K562 (cell line): ENCODE results near the gene FFAR1. TPM values are rescaled to one million over a fixed set of nuclear protein-coding genes. Genes with fewer than 3 reads are reported as not detected.

Experiments used
- E2F8 ChIP-seq: fragments of 450-650 bp; IDR thresholded peaks from 2 replicates; pipeline ENCODE4 v1.7.1; 2018; ENCODE audit warnings: mild to moderate bottlenecking, low read depth; ENCODE audit not compliant: partially characterized antibody
- NBN ChIP-seq: fragments of 450-650 bp; IDR thresholded peaks from 2 replicates; pipeline ENCODE4 v1.6.1; 2016; ENCODE audit warnings: low read depth, mild to moderate bottlenecking
- POLR2AphosphoS5 ChIP-seq: IDR thresholded peaks from 2 replicates; pipeline ENCODE4 v1.6.1; 2011; ENCODE audit warnings: mild to moderate bottlenecking, low read depth, low read length, moderate library complexity; ENCODE audit not compliant: control insufficient read depth, insufficient read depth
- RBM14 ChIP-seq: fragments of 200-400 bp; formaldehyde crosslinking; IDR thresholded peaks from 2 replicates; pipeline ENCODE4 v1.6.1; 2018; ENCODE audit warnings: low read depth, mild to moderate bottlenecking, low read length, moderate library complexity, borderline replicate concordance; ENCODE audit not compliant: insufficient read depth
- SAP30 ChIP-seq: fragments of 200-600 bp; sonication (generic); IDR thresholded peaks from 2 replicates; pipeline ENCODE4 v1.6.1; 2012; ENCODE audit warnings: borderline replicate concordance, low read depth, mild to moderate bottlenecking, moderate library complexity, low read length, control low read depth, inconsistent platforms; ENCODE audit not compliant: insufficient read depth, poor library complexity, severe bottlenecking
- TOE1 ChIP-seq, 2 experiments: fragments of 450-650 bp in 1 of 2; sonication (generic) in 1 of 2; formaldehyde crosslinking in 1 of 2; IDR thresholded peaks; 2 replicates each; pipeline versions ENCODE4 v1.7.1 to v1.8.0; 2016 to 2022; ENCODE audit warnings: borderline replicate concordance in 2 of 2, mild to moderate bottlenecking in 2 of 2, antibody characterized with exemption in 1 of 2, inconsistent platforms in 1 of 2, low read depth in 1 of 2, missing genetic modification reagents in 1 of 2, moderate library complexity in 1 of 2
- ZBTB8A ChIP-seq: fragments of 450-650 bp; IDR thresholded peaks from 2 replicates; pipeline ENCODE4 v1.6.1; 2018; ENCODE audit warnings: mild to moderate bottlenecking, moderate library complexity; ENCODE audit not compliant: partially characterized antibody
- polyA plus RNA-seq, 8 experiments: library from polyadenylated mRNA; depleted of rRNA in 4 of 8; stranded (reverse) in 5 of 8; unstranded in 3 of 8; fragments of >200 nt; fragmentation: Nextera tagmentation in 2 of 8; fragmentation: Illumina TruSeq in 1 of 8; extraction: Ambion mirVana in 2 of 8; extraction: Trizol in 1 of 8; gene quantifications; 2 replicates each; pipeline versions ENCODE4 v1.2.1 to v1.2.3, GENCODE V29; 2011 to 2014; ENCODE audit warnings: inconsistent platforms in 1 of 8, missing spikeins in 1 of 8
- total RNA-seq, 7 experiments: library from RNA; depleted of rRNA in 6 of 7; stranded (reverse); fragments of >200 nt in 6 of 7; fragmentation: Illumina TruSeq in 2 of 7; extraction: Trizol in 2 of 7; gene quantifications; 2 replicates each; pipeline versions ENCODE4 v1.2.1 to v1.2.3, GENCODE V29; 2011 to 2021; ENCODE audit warnings: low replicate concordance in 1 of 7
- TF ChIP-seq, protein P1 (sequence below): fragments of 450-650 bp; IDR thresholded peaks from 2 replicates; pipeline ENCODE4 v1.6.1; 2016; ENCODE audit warnings: mild to moderate bottlenecking, moderate library complexity
- TF ChIP-seq, protein P2 (sequence below): fragments of 250-450 bp; sonication (Bioruptor Pico); IDR thresholded peaks from 2 replicates; pipeline ENCODE4 v1.8.0; 2021; ENCODE audit warnings: moderate library complexity, mild to moderate bottlenecking, inconsistent platforms

FFAR1 gene
- total and polyA plus RNA-seq, 9 of the 15 experiments (the other 6 are each of a cell fraction or from before 2014, with no cell fraction given), result not detected

DNA sequence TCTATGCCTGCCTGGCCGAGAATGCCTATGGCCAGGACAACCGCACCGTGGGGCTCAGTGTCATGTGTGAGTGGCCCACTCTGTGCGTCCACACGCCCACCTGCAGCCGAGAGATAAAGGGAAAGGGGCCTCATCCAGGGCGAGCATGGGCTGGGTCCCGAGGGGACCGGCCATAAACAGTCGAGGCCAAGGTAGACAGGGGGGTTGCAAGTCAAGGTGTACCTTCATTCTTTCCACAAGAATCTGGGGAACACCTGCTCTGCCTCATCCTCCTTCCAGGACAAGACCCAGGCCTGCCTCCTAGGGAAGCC is 47.4 kb upstream of the FFAR1 start (continued):
- TF ChIP-seq, protein P1, sequence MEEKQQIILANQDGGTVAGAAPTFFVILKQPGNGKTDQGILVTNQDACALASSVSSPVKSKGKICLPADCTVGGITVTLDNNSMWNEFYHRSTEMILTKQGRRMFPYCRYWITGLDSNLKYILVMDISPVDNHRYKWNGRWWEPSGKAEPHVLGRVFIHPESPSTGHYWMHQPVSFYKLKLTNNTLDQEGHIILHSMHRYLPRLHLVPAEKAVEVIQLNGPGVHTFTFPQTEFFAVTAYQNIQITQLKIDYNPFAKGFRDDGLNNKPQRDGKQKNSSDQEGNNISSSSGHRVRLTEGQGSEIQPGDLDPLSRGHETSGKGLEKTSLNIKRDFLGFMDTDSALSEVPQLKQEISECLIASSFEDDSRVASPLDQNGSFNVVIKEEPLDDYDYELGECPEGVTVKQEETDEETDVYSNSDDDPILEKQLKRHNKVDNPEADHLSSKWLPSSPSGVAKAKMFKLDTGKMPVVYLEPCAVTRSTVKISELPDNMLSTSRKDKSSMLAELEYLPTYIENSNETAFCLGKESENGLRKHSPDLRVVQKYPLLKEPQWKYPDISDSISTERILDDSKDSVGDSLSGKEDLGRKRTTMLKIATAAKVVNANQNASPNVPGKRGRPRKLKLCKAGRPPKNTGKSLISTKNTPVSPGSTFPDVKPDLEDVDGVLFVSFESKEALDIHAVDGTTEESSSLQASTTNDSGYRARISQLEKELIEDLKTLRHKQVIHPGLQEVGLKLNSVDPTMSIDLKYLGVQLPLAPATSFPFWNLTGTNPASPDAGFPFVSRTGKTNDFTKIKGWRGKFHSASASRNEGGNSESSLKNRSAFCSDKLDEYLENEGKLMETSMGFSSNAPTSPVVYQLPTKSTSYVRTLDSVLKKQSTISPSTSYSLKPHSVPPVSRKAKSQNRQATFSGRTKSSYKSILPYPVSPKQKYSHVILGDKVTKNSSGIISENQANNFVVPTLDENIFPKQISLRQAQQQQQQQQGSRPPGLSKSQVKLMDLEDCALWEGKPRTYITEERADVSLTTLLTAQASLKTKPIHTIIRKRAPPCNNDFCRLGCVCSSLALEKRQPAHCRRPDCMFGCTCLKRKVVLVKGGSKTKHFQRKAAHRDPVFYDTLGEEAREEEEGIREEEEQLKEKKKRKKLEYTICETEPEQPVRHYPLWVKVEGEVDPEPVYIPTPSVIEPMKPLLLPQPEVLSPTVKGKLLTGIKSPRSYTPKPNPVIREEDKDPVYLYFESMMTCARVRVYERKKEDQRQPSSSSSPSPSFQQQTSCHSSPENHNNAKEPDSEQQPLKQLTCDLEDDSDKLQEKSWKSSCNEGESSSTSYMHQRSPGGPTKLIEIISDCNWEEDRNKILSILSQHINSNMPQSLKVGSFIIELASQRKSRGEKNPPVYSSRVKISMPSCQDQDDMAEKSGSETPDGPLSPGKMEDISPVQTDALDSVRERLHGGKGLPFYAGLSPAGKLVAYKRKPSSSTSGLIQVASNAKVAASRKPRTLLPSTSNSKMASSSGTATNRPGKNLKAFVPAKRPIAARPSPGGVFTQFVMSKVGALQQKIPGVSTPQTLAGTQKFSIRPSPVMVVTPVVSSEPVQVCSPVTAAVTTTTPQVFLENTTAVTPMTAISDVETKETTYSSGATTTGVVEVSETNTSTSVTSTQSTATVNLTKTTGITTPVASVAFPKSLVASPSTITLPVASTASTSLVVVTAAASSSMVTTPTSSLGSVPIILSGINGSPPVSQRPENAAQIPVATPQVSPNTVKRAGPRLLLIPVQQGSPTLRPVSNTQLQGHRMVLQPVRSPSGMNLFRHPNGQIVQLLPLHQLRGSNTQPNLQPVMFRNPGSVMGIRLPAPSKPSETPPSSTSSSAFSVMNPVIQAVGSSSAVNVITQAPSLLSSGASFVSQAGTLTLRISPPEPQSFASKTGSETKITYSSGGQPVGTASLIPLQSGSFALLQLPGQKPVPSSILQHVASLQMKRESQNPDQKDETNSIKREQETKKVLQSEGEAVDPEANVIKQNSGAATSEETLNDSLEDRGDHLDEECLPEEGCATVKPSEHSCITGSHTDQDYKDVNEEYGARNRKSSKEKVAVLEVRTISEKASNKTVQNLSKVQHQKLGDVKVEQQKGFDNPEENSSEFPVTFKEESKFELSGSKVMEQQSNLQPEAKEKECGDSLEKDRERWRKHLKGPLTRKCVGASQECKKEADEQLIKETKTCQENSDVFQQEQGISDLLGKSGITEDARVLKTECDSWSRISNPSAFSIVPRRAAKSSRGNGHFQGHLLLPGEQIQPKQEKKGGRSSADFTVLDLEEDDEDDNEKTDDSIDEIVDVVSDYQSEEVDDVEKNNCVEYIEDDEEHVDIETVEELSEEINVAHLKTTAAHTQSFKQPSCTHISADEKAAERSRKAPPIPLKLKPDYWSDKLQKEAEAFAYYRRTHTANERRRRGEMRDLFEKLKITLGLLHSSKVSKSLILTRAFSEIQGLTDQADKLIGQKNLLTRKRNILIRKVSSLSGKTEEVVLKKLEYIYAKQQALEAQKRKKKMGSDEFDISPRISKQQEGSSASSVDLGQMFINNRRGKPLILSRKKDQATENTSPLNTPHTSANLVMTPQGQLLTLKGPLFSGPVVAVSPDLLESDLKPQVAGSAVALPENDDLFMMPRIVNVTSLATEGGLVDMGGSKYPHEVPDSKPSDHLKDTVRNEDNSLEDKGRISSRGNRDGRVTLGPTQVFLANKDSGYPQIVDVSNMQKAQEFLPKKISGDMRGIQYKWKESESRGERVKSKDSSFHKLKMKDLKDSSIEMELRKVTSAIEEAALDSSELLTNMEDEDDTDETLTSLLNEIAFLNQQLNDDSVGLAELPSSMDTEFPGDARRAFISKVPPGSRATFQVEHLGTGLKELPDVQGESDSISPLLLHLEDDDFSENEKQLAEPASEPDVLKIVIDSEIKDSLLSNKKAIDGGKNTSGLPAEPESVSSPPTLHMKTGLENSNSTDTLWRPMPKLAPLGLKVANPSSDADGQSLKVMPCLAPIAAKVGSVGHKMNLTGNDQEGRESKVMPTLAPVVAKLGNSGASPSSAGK, result peak; percentile 46
- no peak for TF ChIP-seq E2F8
- TF ChIP-seq SAP30, result no peak
- no peak for TF ChIP-seq TOE1 (IDR thresholded peaks at IDR 0.05; ENCODE audit: borderline replicate concordance)
- no peak for TF ChIP-seq TOE1 (CRISPR knock-in tag; IDR thresholded peaks at IDR 0.05; ENCODE audit: borderline replicate concordance, low read depth)
- TF ChIP-seq, protein P2, sequence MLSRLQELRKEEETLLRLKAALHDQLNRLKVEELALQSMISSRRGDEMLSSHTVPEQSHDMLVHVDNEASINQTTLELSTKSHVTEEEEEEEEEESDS (CRISPR knock-in tag), result no peak
- no peak for TF ChIP-seq POLR2AphosphoS5
- TF ChIP-seq ZBTB8A, result no peak
- no peak for TF ChIP-seq NBN
- no peak for TF ChIP-seq RBM14
